MM.1S (cell line): Measurements from ENCODE around the gene ILK.

Experiments used
- EZH2 ChIP-seq: fragments of 300-600 bp; sonication (generic); optimal IDR thresholded peaks from 2 replicates; pipeline ENCODE3; 2017; ENCODE audit warnings: low read depth, mild to moderate bottlenecking, antibody characterized with exemption, low read length, mixed read lengths
- TF ChIP-seq, protein P1 (sequence below): fragments of 300-600 bp; sonication (generic); IDR thresholded peaks from 2 replicates; pipeline ENCODE4 v1.5.1; 2016; ENCODE audit warnings: antibody characterized with exemption, low read length, mixed read lengths

DNA sequence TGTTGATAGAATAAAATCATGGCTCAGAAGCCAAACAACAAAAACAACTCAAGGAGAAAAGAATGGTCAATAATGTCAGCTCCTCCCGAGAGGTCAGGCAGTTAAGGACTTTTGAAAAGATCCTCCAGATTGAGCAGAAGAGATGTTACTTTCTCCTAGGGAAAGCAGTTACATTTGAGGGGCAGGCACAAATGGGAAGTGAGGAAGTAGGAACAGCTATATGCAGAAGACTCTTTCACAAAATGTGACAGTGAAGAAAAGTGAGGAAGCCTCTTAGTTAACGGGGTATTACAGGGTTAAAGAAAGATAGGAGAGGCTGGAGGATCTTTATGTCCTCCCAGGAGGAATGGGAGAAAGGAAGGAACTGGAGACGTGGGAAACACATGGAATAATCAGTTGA lies 48.6 kb downstream of the ILK start:
- TF ChIP-seq, protein P1, sequence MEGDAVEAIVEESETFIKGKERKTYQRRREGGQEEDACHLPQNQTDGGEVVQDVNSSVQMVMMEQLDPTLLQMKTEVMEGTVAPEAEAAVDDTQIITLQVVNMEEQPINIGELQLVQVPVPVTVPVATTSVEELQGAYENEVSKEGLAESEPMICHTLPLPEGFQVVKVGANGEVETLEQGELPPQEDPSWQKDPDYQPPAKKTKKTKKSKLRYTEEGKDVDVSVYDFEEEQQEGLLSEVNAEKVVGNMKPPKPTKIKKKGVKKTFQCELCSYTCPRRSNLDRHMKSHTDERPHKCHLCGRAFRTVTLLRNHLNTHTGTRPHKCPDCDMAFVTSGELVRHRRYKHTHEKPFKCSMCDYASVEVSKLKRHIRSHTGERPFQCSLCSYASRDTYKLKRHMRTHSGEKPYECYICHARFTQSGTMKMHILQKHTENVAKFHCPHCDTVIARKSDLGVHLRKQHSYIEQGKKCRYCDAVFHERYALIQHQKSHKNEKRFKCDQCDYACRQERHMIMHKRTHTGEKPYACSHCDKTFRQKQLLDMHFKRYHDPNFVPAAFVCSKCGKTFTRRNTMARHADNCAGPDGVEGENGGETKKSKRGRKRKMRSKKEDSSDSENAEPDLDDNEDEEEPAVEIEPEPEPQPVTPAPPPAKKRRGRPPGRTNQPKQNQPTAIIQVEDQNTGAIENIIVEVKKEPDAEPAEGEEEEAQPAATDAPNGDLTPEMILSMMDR, result no peak
- no peak for TF ChIP-seq EZH2
